ENCODE measurements around the gene C12orf57.

DNA sequence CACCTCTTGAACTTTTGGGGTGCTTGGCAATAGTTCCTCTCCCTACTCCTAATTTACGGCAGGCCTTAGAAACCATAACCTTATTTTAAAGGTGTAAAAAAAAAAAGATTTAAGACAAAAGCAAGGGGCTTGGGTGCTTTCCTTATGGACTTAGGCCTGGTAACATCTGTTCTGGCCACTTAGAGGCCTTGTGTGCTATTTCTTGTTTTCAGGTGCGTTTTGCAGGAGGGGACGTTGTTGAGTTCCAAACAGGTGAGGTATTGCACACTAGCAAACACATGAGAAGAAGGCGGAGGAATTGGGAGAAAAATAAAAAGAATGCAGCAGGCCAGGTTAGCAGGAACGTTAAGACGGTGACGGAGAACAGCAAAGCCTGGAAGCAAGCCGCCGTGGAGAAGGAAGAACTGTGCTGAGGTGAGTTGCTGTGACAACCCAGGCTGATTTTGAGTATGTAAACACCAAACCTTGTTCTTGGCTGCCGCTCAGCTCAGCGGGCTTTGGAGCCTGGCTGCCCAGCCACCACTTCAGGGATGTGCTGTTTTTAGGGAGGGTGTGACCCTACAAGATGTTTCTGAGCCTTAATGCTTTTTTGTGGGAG is 44.2 kb downstream of the C12orf57 start:
- no peak for TF ChIP-seq CTCF (conservative IDR thresholded peaks at IDR 0.05 in 1 of 2, IDR thresholded peaks at IDR 0.05 in 1 of 2; ENCODE audit: extremely low read depth in 1 of 2, insufficient read depth in 1 of 2, low read depth in 1 of 2, low read length in 2 of 2)
- no peak for TF ChIP-seq EZH2 (IDR thresholded peaks at IDR 0.05; ENCODE audit: borderline replicate concordance, low read length)

Measured in mammary epithelial cell (primary cell).